AG04450 (cell line): ENCODE data around the gene HRH1. TPM values are rescaled to one million over a fixed set of nuclear protein-coding genes. Genes with fewer than 3 reads are reported as not detected.
"Not testable (repeated sequence)": the region's sequence is repeated elsewhere in the genome, so short reads cannot be mapped to it uniquely, and the experiment has no call there.

Source experiments
- CTCF ChIA-PET: fragments of 300-600, 350-600 bp; formaldehyde crosslinking; extraction: SDS; loops from one replicate; lab custom pipeline; 2022; ENCODE audit warnings: antibody characterized with exemption, inconsistent platforms; lab: Charles Lee
- POLR2A ChIA-PET: fragments of 350-600 bp; formaldehyde crosslinking; extraction: SDS; loops from one replicate; lab custom pipeline; 2021; ENCODE audit warnings: antibody characterized with exemption, inconsistent platforms; lab: Yijun Ruan, JAX
- DNase-seq: peaks from one replicate; pipeline ENCODE4 v3.0.0-alpha.2; 2011; ENCODE audit warnings: low read depth, low spot score
- H3K27ac ChIP-seq: one replicate; pipeline ENCODE4 v1.5.1; 2012; ENCODE audit warnings: low read depth, low read length, control low read depth
- H3K27me3 ChIP-seq: one replicate; pipeline ENCODE4 v1.6.0; 2012; ENCODE audit warnings: low read length; ENCODE audit not compliant: control insufficient read depth, insufficient read depth
- H3K4me3 ChIP-seq: 2 replicates; pipeline ENCODE4 v1.5.1; 2011; ENCODE audit warnings: mild to moderate bottlenecking, low read depth, low read length, control low read depth
- H3K9me3 ChIP-seq: 2 replicates; pipeline ENCODE4 v1.5.1; 2012; ENCODE audit warnings: low read length; ENCODE audit not compliant: control insufficient read depth, insufficient read depth
- CTCF ChIP-seq: IDR thresholded peaks from 2 replicates; pipeline ENCODE4 v1.5.1; 2011; ENCODE audit warnings: low read depth, low read length, control low read depth, inconsistent platforms
- polyA plus RNA-seq: library from polyadenylated mRNA; depleted of rRNA; stranded (reverse); fragments of >200 nt; gene quantifications from 2 replicates; pipeline ENCODE4 v1.2.3, GENCODE V29; 2011

Gene HRH1
- polyA plus RNA-seq, 1 experiment, result 25.4 TPM

- Histone ChIP-seq H3K27ac (no peak overlapping the region), H3K27me3 (no peaks in the 10 kb centered on the region), H3K9me3 (no peaks in the 10 kb centered on the region; the same call in 1 of the 2 replicates), H3K4me3 (no peak overlapping the region)
- DNase-seq, result no peak
- CTCF ChIA-PET, result interaction anchor here (1.8 to 2.0 kb wide), 3 partner anchors 18 to 161 kb away, joined by 4 to 14 read pairs (median 7); no protein-coding TSS in a partner anchor
- no peak for TF ChIP-seq CTCF
- POLR2A ChIA-PET, result no interaction called here
These were observed 19.7 kb downstream of the HRH1 start for GRCh38 chr3:11173828-11174465.

- CTCF ChIA-PET, result no interaction called here
- H3K27me3 ChIP-seq, result no peaks in the 10 kb centered on the region
These were observed 24.1 kb downstream of the HRH1 start for GRCh38 chr3:11178421-11178820.

GRCh38 chr3:11184328-11184969 is 30.2 kb downstream of the HRH1 start:
- H3K9me3 ChIP-seq, DNase-seq, H3K27ac ChIP-seq, H3K27me3 ChIP-seq, H3K4me3 ChIP-seq: not testable (repeated sequence)
- POLR2A ChIA-PET, result interaction anchor here (2.5 kb wide), 1 partner anchor 12 kb away, joined by 20 read pairs; no protein-coding TSS in a partner anchor
- CTCF ChIA-PET, result interaction anchor here (0.6 to 0.7 kb wide), 2 partner anchors 11 to 93 kb away, joined by 3 read pairs; no protein-coding TSS in a partner anchor

More at GRCh38 chr3:11178421-11178820, 24.1 kb downstream of the HRH1 start:
- POLR2A ChIA-PET, result no interaction called here
- no peak overlapping the region for H3K4me3 ChIP-seq
- H3K9me3 ChIP-seq, result no peaks in the 10 kb centered on the region
- no peak overlapping the region for H3K27ac ChIP-seq
- no peak for TF ChIP-seq CTCF
- DNase-seq, result no peak

GRCh38 chr3:11185144-11185543 is 30.9 kb downstream of the HRH1 start:
- CTCF ChIA-PET, result interaction anchor here (0.7 kb wide), 1 partner anchor 94 kb away, joined by 3 read pairs; no protein-coding TSS in a partner anchor

More at GRCh38 chr3:11185144-11185543, 30.9 kb downstream of the HRH1 start:
- no peak for DNase-seq
- Histone ChIP-seq H3K27me3 (no peaks in the 10 kb centered on the region), H3K4me3 (no peak overlapping the region), H3K27ac (peak overlapping the region; percentile 39), H3K9me3 (no peaks in the 10 kb centered on the region)
- POLR2A ChIA-PET, result interaction anchor here (0.6 to 2.5 kb wide), 4 partner anchors 11 to 26 kb away, joined by 3 to 20 read pairs (median 4); no protein-coding TSS in a partner anchor
- TF ChIP-seq CTCF, result no peak
